ENCODE data around the gene WDFY3.

WDFY3 gene

GRCh38 chr4:84973856-84974255 lies 7.4 kb upstream of the WDFY3 start:
- H3K27ac ChIP-seq, result no peak overlapping the region
- TF ChIP-seq CTCF (conservative IDR thresholded peaks at IDR 0.05) (no peak), ZFX (IDR thresholded peaks at IDR 0.05) (no peak)

- TF ChIP-seq ZFX (IDR thresholded peaks at IDR 0.05), result no peak
- peak; percentile 55 for TF ChIP-seq CTCF (conservative IDR thresholded peaks at IDR 0.05)
- no peak overlapping the region for H3K27ac ChIP-seq
Observed at GRCh38 chr4:84971319-84971932, 4.9 kb upstream of the WDFY3 start.

- TF ChIP-seq ZFX (IDR thresholded peaks at IDR 0.05) (no peak), CTCF (conservative IDR thresholded peaks at IDR 0.05) (no peak)
- H3K27ac ChIP-seq, result no peak overlapping the region
Observed at GRCh38 chr4:84968925-84969324, 2.4 kb upstream of the WDFY3 start.

GRCh38 chr4:84967243-84967690 lies 777 bp upstream of the WDFY3 start:
- peak overlapping the region; percentile 93 for H3K27ac ChIP-seq

GRCh38 chr4:84965553-84966381 lies 723 bp downstream of the WDFY3 start:
- peak overlapping the region; percentile 93 for H3K27ac ChIP-seq
- TF ChIP-seq CTCF (conservative IDR thresholded peaks at IDR 0.05) (peak; percentile 32), ZFX (IDR thresholded peaks at IDR 0.05) (peak; percentile 97)

More at GRCh38 chr4:84967243-84967690, 777 bp upstream of the WDFY3 start:
- TF ChIP-seq CTCF (conservative IDR thresholded peaks at IDR 0.05) (no peak), ZFX (IDR thresholded peaks at IDR 0.05) (no peak)

- no peak for TF ChIP-seq CTCF (conservative IDR thresholded peaks at IDR 0.05)
- no peak for TF ChIP-seq ZFX (IDR thresholded peaks at IDR 0.05)
- H3K27ac ChIP-seq, result peak overlapping the region; percentile 93
Observed at GRCh38 chr4:84964995-84965552, 1.4 kb downstream of the WDFY3 start.

GRCh38 chr4:84962102-84962501 lies 4.4 kb downstream of the WDFY3 start:
- no peak for TF ChIP-seq ZFX (IDR thresholded peaks at IDR 0.05)
- no peak for TF ChIP-seq CTCF (conservative IDR thresholded peaks at IDR 0.05)
- H3K27ac ChIP-seq, result no peak overlapping the region

Measured in C4-2B (cell line).